IMR-90 (cell line): ENCODE results near the gene CLEC3A. TPM values are rescaled to one million over a fixed set of nuclear protein-coding genes. Genes with fewer than 3 reads are reported as not detected.
"Not testable (repeated sequence)": the region's sequence is repeated elsewhere in the genome, so short reads cannot be mapped to it uniquely, and the experiment has no call there.

Source experiments
- ATAC-seq: fragments of 200-7000 bp; cut with Tn5 transposase; 2 replicates; pipeline ENCODE4 v1.9.1; 2020; ENCODE audit warnings: low read depth, mild to moderate bottlenecking, moderate library complexity
- BruUV-seq: library from RNA; stranded (reverse); fragments of 400-500 nt; replicated peaks from 2 replicates; lab custom pipeline; 2021; lab: Mats Ljungman, UMichigan
- CTCF ChIA-PET: fragments of 300-600 bp; formaldehyde crosslinking; extraction: SDS; loops from one replicate; lab custom pipeline; 2021; ENCODE audit warnings: antibody characterized with exemption; lab: Yijun Ruan, JAX
- POLR2A ChIA-PET: fragments of 300-600 bp; sonication (Branson Sonifier 250); formaldehyde crosslinking; loops from one replicate; lab custom pipeline; 2022; ENCODE audit warnings: antibody characterized with exemption; ENCODE audit not compliant: unreplicated experiment; lab: Charles Lee
- DNase-seq: peaks from one replicate; pipeline ENCODE4 v3.0.0; 2013
- H2AFZ ChIP-seq: replicated peaks from 2 replicates; pipeline ENCODE3; 2013; ENCODE audit warnings: low read length, mild to moderate bottlenecking; ENCODE audit not compliant: poor library complexity
- H2AK5ac ChIP-seq: 2 replicates; pipeline ENCODE4 v1.6.1; 2013; ENCODE audit warnings: low read depth, low read length, inconsistent platforms
- H2AK9ac ChIP-seq: replicated peaks from 2 replicates; pipeline ENCODE3; 2013; ENCODE audit warnings: mild to moderate bottlenecking, low read depth, low read length, moderate library complexity; ENCODE audit not compliant: poor library complexity
- H2BK120ac ChIP-seq: 2 replicates; pipeline ENCODE4 v1.6.1; 2013; ENCODE audit warnings: low read depth, low read length, inconsistent platforms
- H2BK15ac ChIP-seq: 3 replicates; pipeline ENCODE4 v1.6.1; 2013; ENCODE audit warnings: low read depth, low read length, inconsistent platforms
- H2BK20ac ChIP-seq: 2 replicates; pipeline ENCODE4 v1.6.1; 2013; ENCODE audit warnings: low read depth, mild to moderate bottlenecking, inconsistent platforms, low read length, moderate library complexity
- H2BK5ac ChIP-seq: 2 replicates; pipeline ENCODE4 v1.6.1; 2013; ENCODE audit warnings: mild to moderate bottlenecking, low read depth, low read length, inconsistent platforms; ENCODE audit not compliant: poor library complexity, severe bottlenecking
- H3K14ac ChIP-seq: replicated peaks from 2 replicates; pipeline ENCODE4 v1.6.1; 2013; ENCODE audit warnings: low read depth, low read length, inconsistent platforms
- H3K18ac ChIP-seq: 2 replicates; pipeline ENCODE4 v1.6.1; 2013; ENCODE audit warnings: low read depth, low read length, control low read depth
- H3K23ac ChIP-seq: 2 replicates; pipeline ENCODE4 v1.6.1; 2013; ENCODE audit warnings: low read depth, low read length, inconsistent platforms
- H3K27ac ChIP-seq: 2 replicates; pipeline ENCODE4 v1.5.1; 2013; ENCODE audit warnings: mild to moderate bottlenecking, control low read depth, low read length; ENCODE audit not compliant: insufficient read depth
- H3K27me3 ChIP-seq: 2 replicates; pipeline ENCODE4 v1.6.1; 2013; ENCODE audit warnings: low read length; ENCODE audit not compliant: control insufficient read depth, insufficient read depth
- H3K36me3 ChIP-seq: 2 replicates; pipeline ENCODE4 v1.6.1; 2013; ENCODE audit warnings: low read length, mixed read lengths; ENCODE audit not compliant: control insufficient read depth, insufficient read depth
- H3K4ac ChIP-seq: 2 replicates; pipeline ENCODE4 v1.6.1; 2013; ENCODE audit warnings: low read depth, low read length, inconsistent platforms
- H3K4me1 ChIP-seq: 2 replicates; pipeline ENCODE4 v1.6.1; 2013; ENCODE audit warnings: low read length, mixed read lengths; ENCODE audit not compliant: control insufficient read depth, insufficient read depth
- H3K4me2 ChIP-seq: 2 replicates; pipeline ENCODE4 v1.6.1; 2013; ENCODE audit warnings: low read depth, mild to moderate bottlenecking, control low read depth, low read length, moderate library complexity
- H3K4me3 ChIP-seq: 2 replicates; pipeline ENCODE4 v1.5.1; 2013; ENCODE audit warnings: low read depth, mild to moderate bottlenecking, control low read depth, low read length, moderate library complexity; ENCODE audit not compliant: insufficient read depth
- H3K56ac ChIP-seq: 2 replicates; pipeline ENCODE4 v1.6.1; 2013; ENCODE audit warnings: low read length, inconsistent platforms; ENCODE audit not compliant: insufficient read depth; ENCODE audit errors: extremely low read depth
- H3K79me1 ChIP-seq, 2 experiments: 2 replicates each; pipeline ENCODE4 v1.6.1; 2013; ENCODE audit warnings: low read length in 2 of 2, inconsistent platforms in 1 of 2, low read depth in 1 of 2
- H3K9ac ChIP-seq: 2 replicates; pipeline ENCODE4 v1.6.1; 2013; ENCODE audit warnings: low read depth, low read length, control low read depth
- H3K9me1 ChIP-seq: 2 replicates; pipeline ENCODE4 v1.6.1; 2013; ENCODE audit warnings: low read length, inconsistent platforms; ENCODE audit not compliant: insufficient read depth
- H3K9me3 ChIP-seq: 2 replicates; pipeline ENCODE4 v1.6.1; 2013; ENCODE audit warnings: low read length; ENCODE audit not compliant: control insufficient read depth, insufficient read depth
- H4K20me1 ChIP-seq: 2 replicates; pipeline ENCODE4 v1.6.1; 2013; ENCODE audit warnings: low read length, inconsistent platforms; ENCODE audit not compliant: insufficient read depth
- H4K5ac ChIP-seq: 2 replicates; pipeline ENCODE4 v1.6.1; 2013; ENCODE audit warnings: mild to moderate bottlenecking, low read depth, low read length, control low read depth
- H4K8ac ChIP-seq, 2 experiments: 2 replicates each; pipeline ENCODE4 v1.6.1; 2013; ENCODE audit warnings: low read depth in 2 of 2, low read length in 2 of 2, control low read depth in 1 of 2, inconsistent platforms in 1 of 2
- H4K91ac ChIP-seq: 2 replicates; pipeline ENCODE4 v1.6.1; 2013; ENCODE audit warnings: low read depth, low read length, inconsistent platforms; ENCODE audit not compliant: insufficient read depth
- FOS ChIP-seq: fragments of 150-350 bp; IDR thresholded peaks from 2 replicates; pipeline ENCODE4 v1.6.1; 2016; ENCODE audit warnings: low read depth, low read length
- MXI1 ChIP-seq: IDR thresholded peaks from 2 replicates; pipeline ENCODE4 v1.6.1; 2012; ENCODE audit warnings: low read depth, mild to moderate bottlenecking, low read length, moderate library complexity, borderline replicate concordance
- NFE2L2 ChIP-seq: fragments of 150-350 bp; IDR thresholded peaks from 2 replicates; pipeline ENCODE4 v1.6.1; 2016; ENCODE audit warnings: low read depth, mild to moderate bottlenecking, low read length
- RFX5 ChIP-seq: IDR thresholded peaks from 2 replicates; pipeline ENCODE4 v1.8.0; 2012; ENCODE audit warnings: low read depth, mild to moderate bottlenecking, low read length, moderate library complexity
- SMC3 ChIP-seq: fragments of 150-350 bp; IDR thresholded peaks from 2 replicates; pipeline ENCODE4 v1.6.1; 2016; ENCODE audit warnings: low read depth, mild to moderate bottlenecking, antibody characterized with exemption, low read length, moderate library complexity
- WGBS, 2 experiments: methylation state at CpG; one replicate each; pipeline versions ENCODE4 v1.1.5 to v1.1.7; 2013; ENCODE audit warnings: missing lambda C conversion rate in 2 of 2; ENCODE audit not compliant: insufficient read length in 1 of 2; ENCODE audit errors: extremely low coverage in 2 of 2; 5-methylcytosine and 5-hydroxymethylcytosine counted together
- dilution Hi-C: fragments of 300-500 bp; cut with HindIII; formaldehyde crosslinking; loops from one replicate; pipeline ENCODE4 v1.14.3; 2018; ENCODE audit warnings: low sequenced_read_pairs; ENCODE audit not compliant: unreplicated experiment
- in situ Hi-C: fragments of 300-500 bp; cut with MboI; formaldehyde crosslinking; loops from 3 replicates; pipeline ENCODE4 v1.14.3; 2019; ENCODE audit warnings: low sequenced_read_pairs, inconsistent platforms, mixed read lengths
- intact Hi-C: fragments of 100-400 bp; cut with micrococcal nuclease; formaldehyde crosslinking; loops from 2 replicates; pipeline ENCODE4 v1.10.0; 2022
- polyA plus RNA-seq, 3 experiments: library from polyadenylated mRNA; depleted of rRNA; stranded (reverse); fragments of >200 nt; gene quantifications; 2 replicates each; pipeline ENCODE4 v1.2.3, GENCODE V29; 2012; ENCODE audit warnings: low replicate concordance in 1 of 3
- total RNA-seq: library from RNA; depleted of rRNA; stranded (reverse); fragments of >200 nt; gene quantifications from 2 replicates; pipeline ENCODE4 v1.2.3, GENCODE V29; 2012

CLEC3A gene
- total and polyA plus RNA-seq, 2 of the 4 experiments (the other 2 are of a cell fraction), result not detected

DNA sequence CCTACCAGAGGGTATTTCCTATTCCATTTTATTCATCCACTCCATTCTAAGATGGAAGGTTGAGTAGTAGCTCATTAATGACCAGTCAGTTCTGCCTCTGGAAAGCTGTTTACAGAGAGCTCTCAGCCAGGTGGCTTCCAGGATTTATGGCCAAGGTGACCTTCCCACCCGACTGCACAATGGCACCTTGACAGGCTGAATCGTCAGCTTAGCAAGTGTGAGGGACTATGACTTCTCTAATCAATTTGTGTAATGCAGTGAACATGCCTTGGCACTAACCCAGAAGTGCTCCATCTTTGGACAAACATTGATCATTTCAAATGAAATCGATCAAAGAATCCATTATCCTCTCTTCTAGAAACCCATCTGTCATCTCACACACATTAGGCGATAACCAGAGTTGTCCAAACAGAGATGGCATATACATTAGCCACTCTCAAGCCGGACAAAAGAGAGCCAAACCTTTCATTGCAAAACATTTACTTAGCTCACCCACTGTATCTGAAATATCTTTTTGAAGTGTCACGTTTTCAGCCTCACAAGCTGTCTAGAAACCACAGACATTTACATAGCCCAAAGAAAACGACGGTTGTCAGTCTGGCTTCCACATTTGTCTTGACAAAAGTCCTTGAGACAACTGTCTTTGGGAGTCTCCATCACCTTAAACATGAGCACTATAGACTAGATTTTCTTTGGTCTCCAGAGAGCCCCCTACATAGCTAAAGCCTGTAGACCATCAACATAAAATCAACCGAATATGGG, 35.6 kb downstream of the CLEC3A start:
- ChIA-PET POLR2A (no interaction called here), CTCF (no interaction called here)
- dilution Hi-C loops (no loop called here), in situ Hi-C loops (no loop called here), intact Hi-C loops (no loop called here)
- Histone ChIP-seq H3K36me3 (no peaks in the 10 kb centered on the region), H3K4me2 (no peak overlapping the region), H3K4ac (no peak overlapping the region), H4K8ac (no peak overlapping the region), H3K9me1 (no peaks in the 10 kb centered on the region), H4K20me1 (no peaks in the 10 kb centered on the region), H3K4me1 (no peaks in the 10 kb centered on the region), H3K27ac (no peak overlapping the region), H3K18ac (no peak overlapping the region), H3K9me3 (no peaks in the 10 kb centered on the region), H3K27me3 (no peaks in the 10 kb centered on the region), H4K5ac (no peak overlapping the region), H3K23ac (no peak overlapping the region), H4K91ac (no peak overlapping the region), H2AK5ac (no peak overlapping the region), H2BK20ac (no peak overlapping the region), H3K9ac (no peak overlapping the region), H3K14ac (no peak overlapping the region), H3K4me3 (no peak overlapping the region), H3K79me1 (no peaks in the 10 kb centered on the region), H3K56ac (no peak overlapping the region), H2AK9ac (no peak overlapping the region), H2BK5ac (no peak overlapping the region), H2BK120ac (no peak overlapping the region), H2AFZ (no peak overlapping the region), H2BK15ac (no peak overlapping the region)
- no TSS peak for BruUV-seq
- TF ChIP-seq MXI1 (no peak), FOS (no peak), NFE2L2 (no peak), RFX5 (no peak), SMC3 (no peak)
- DNase-seq (no peak), ATAC-seq (no peak)
- WGBS, 2 experiments, result 28% methylated on average over 3 of the region's 9 CpGs; no CpG with 5 or more reads in 1 of the 2 experiments

DNA sequence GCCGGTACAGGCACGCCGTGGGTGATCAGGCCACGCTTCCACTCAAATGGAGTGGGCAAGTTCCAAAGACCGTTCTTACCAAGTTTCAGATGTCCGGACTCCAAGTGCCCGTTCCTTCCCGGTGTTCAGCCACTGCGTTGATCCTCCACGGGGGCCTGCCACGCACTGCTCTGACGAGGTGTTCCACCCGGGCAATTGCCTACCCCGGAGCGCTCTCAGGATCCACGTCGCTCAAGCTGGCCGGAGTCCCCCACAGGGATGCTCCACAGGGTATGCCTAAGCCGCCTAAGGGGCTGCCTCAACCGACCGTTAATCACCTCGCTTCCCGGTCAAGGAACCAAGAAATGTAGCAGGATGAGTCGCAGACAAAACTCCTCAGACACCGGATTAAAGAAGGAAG, 37.5 kb downstream of the CLEC3A start:
- H3K9me1 ChIP-seq, H3K9ac ChIP-seq, H2AK5ac ChIP-seq, H3K79me1 ChIP-seq, DNase-seq, H3K18ac ChIP-seq, H3K36me3 ChIP-seq, H2AFZ ChIP-seq, in situ Hi-C loops, ATAC-seq, H4K20me1 ChIP-seq, H3K27me3 ChIP-seq, H2AK9ac ChIP-seq, H4K8ac ChIP-seq, H3K4ac ChIP-seq, POLR2A ChIA-PET, intact Hi-C loops, H4K5ac ChIP-seq, BruUV-seq, H3K4me1 ChIP-seq, H3K4me3 ChIP-seq, H3K4me2 ChIP-seq, H3K14ac ChIP-seq, H3K56ac ChIP-seq, H3K23ac ChIP-seq, H2BK120ac ChIP-seq, H4K91ac ChIP-seq, CTCF ChIA-PET, H2BK20ac ChIP-seq, dilution Hi-C loops, H3K27ac ChIP-seq, H2BK5ac ChIP-seq, H3K9me3 ChIP-seq, H2BK15ac ChIP-seq: not testable (repeated sequence)
- WGBS, 2 experiments, result 75% methylated on average over 11 of the region's 25 CpGs; no CpG with 5 or more reads in 1 of the 2 experiments
